GM12892 (cell line): ENCODE results near the gene ARL11.
A peak's percentile ranks its signal among the peaks of the same experiment; 100 is the strongest.

ENCODE experiments used
- DNase-seq: peaks from one replicate; pipeline ENCODE4 v3.0.0; 2011; ENCODE audit not compliant: insufficient read length
- FAIRE-seq: peaks from 2 replicates; lab custom pipeline; 2011; peaks lifted over from hg19 to GRCh38; lab: Jason Lieb, UNC
- POLR2A ChIP-seq: IDR thresholded peaks from 2 replicates; pipeline ENCODE4 v1.6.1; 2011; ENCODE audit warnings: low read depth, low read length, control low read depth
- POLR2AphosphoS5 ChIP-seq: IDR thresholded peaks from 2 replicates; pipeline ENCODE4 v1.6.1; 2011; ENCODE audit warnings: low read depth, low read length, control low read depth
- TAF1 ChIP-seq: IDR thresholded peaks from 2 replicates; pipeline ENCODE4 v1.6.1; 2011; ENCODE audit warnings: low read depth, mild to moderate bottlenecking, control low read depth, low read length, borderline replicate concordance

ARL11 gene

GRCh38 chr13:49657241-49657641 lies 28.9 kb downstream of the ARL11 start:
- DNase-seq = no peak
- no peak for FAIRE-seq
- no peak for TF ChIP-seq POLR2AphosphoS5
- TF ChIP-seq POLR2A = no peak
- no peak for TF ChIP-seq TAF1

GRCh38 chr13:49664606-49665005 lies 36.3 kb downstream of the ARL11 start:
- no peak for FAIRE-seq
- no peak for DNase-seq
- TF ChIP-seq TAF1 (no peak), POLR2A (no peak), POLR2AphosphoS5 (no peak)

- FAIRE-seq = no peak
- no peak for DNase-seq
- no peak for TF ChIP-seq POLR2A
- TF ChIP-seq POLR2AphosphoS5 = no peak
- TF ChIP-seq TAF1 = no peak
These were observed 39.5 kb downstream of the ARL11 start for GRCh38 chr13:49667773-49668172.

GRCh38 chr13:49669735-49670309 lies 41.5 kb downstream of the ARL11 start:
- TF ChIP-seq TAF1 (no peak), POLR2A (no peak), POLR2AphosphoS5 (no peak)
- FAIRE-seq = peak; percentile 96
- DNase-seq = no peak

GRCh38 chr13:49670828-49671227 lies 42.5 kb downstream of the ARL11 start:
- no peak for TF ChIP-seq POLR2A
- no peak for TF ChIP-seq TAF1
- no peak for TF ChIP-seq POLR2AphosphoS5
- FAIRE-seq = no peak

GRCh38 chr13:49676581-49677298 lies 48.4 kb downstream of the ARL11 start:
- no peak for TF ChIP-seq POLR2AphosphoS5
- no peak for TF ChIP-seq POLR2A
- TF ChIP-seq TAF1 = no peak
- FAIRE-seq (no peak), DNase-seq (no peak)

More at GRCh38 chr13:49670828-49671227, 42.5 kb downstream of the ARL11 start:
- no peak for DNase-seq

- no peak for FAIRE-seq
- no peak for TF ChIP-seq TAF1
These were observed 50.0 kb downstream of the ARL11 start for GRCh38 chr13:49678191-49678914.

GRCh38 chr13:49679246-49679645 lies 50.9 kb downstream of the ARL11 start:
- DNase-seq (no peak), FAIRE-seq (no peak)
- TF ChIP-seq TAF1 (no peak), POLR2A (no peak), POLR2AphosphoS5 (no peak)

More at GRCh38 chr13:49678191-49678914, 50.0 kb downstream of the ARL11 start:
- DNase-seq = no peak

GRCh38 chr13:49681842-49682435 lies 53.6 kb downstream of the ARL11 start:
- no peak for DNase-seq
- no peak for FAIRE-seq
- TF ChIP-seq POLR2AphosphoS5 (no peak), TAF1 (no peak), POLR2A (no peak)
